Measurements from ENCODE around the gene FGF13.

The FGF13 gene

GRCh38 chrX:138690591-138690990, 20.9 kb downstream of the FGF13 start:
- CTCF ChIA-PET = no interaction called here
- POLR2A ChIA-PET = no interaction called here
- TF ChIP-seq LEF1 (IDR thresholded peaks at IDR 0.05; ENCODE audit: borderline replicate concordance) (no peak), ZNF384 (IDR thresholded peaks at IDR 0.05) (no peak), ARNT (IDR thresholded peaks at IDR 0.05) (no peak), BHLHE40 (IDR thresholded peaks at IDR 0.05; ENCODE audit: borderline replicate concordance) (no peak), NFRKB (IDR thresholded peaks at IDR 0.05) (no peak)
- DNase-seq (ENCODE audit: extremely low spot score) = no peak

GRCh38 chrX:138683600-138683999, 27.9 kb downstream of the FGF13 start:
- DNase-seq (ENCODE audit: extremely low spot score) = no peak
- no peak for TF ChIP-seq LEF1 (IDR thresholded peaks at IDR 0.05; ENCODE audit: borderline replicate concordance)
- TF ChIP-seq TARDBP (IDR thresholded peaks at IDR 0.05) = no peak
- no peak for TF ChIP-seq FOXK2 (IDR thresholded peaks at IDR 0.05)
- no peak for TF ChIP-seq FOXM1 (IDR thresholded peaks at IDR 0.05; ENCODE audit: borderline replicate concordance)
- TF ChIP-seq PKNOX1 (IDR thresholded peaks at IDR 0.05) = no peak
- no peak for TF ChIP-seq ELF4 (IDR thresholded peaks at IDR 0.05)
- no peak for TF ChIP-seq FOXA1 (IDR thresholded peaks at IDR 0.05)
- no peak for TF ChIP-seq SUZ12 (IDR thresholded peaks at IDR 0.05)
- no peak for TF ChIP-seq SP1 (IDR thresholded peaks at IDR 0.05)
- TF ChIP-seq BHLHE40 (IDR thresholded peaks at IDR 0.05; ENCODE audit: borderline replicate concordance) = no peak
- no peak for TF ChIP-seq ARNT (IDR thresholded peaks at IDR 0.05)
- no peak for TF ChIP-seq ZNF384 (IDR thresholded peaks at IDR 0.05)
- no peak for TF ChIP-seq HDGF (IDR thresholded peaks at IDR 0.05; ENCODE audit: borderline replicate concordance)
- ChIA-PET CTCF (no interaction called here), POLR2A (no interaction called here)

GRCh38 chrX:138669693-138670092, 41.8 kb downstream of the FGF13 start:
- DNase-seq (ENCODE audit: extremely low spot score) = no peak
- TF ChIP-seq ARNT (IDR thresholded peaks at IDR 0.05) = no peak
- no peak for TF ChIP-seq L3MBTL2 (conservative IDR thresholded peaks at IDR 0.05)
- TF ChIP-seq TARDBP (IDR thresholded peaks at IDR 0.05) = no peak
- TF ChIP-seq NFRKB (IDR thresholded peaks at IDR 0.05) = no peak
- no peak for TF ChIP-seq FOXA1 (IDR thresholded peaks at IDR 0.05)
- TF ChIP-seq HDGF (IDR thresholded peaks at IDR 0.05; ENCODE audit: borderline replicate concordance) = no peak
- TF ChIP-seq FOXK2 (IDR thresholded peaks at IDR 0.05) = no peak
- TF ChIP-seq ELF4 (IDR thresholded peaks at IDR 0.05) = no peak
- no peak for TF ChIP-seq PKNOX1 (IDR thresholded peaks at IDR 0.05)
- TF ChIP-seq FOXM1 (IDR thresholded peaks at IDR 0.05; ENCODE audit: borderline replicate concordance) = no peak
- TF ChIP-seq CTBP1 (IDR thresholded peaks at IDR 0.05; ENCODE audit: borderline replicate concordance) = no peak
- TF ChIP-seq ZNF384 (IDR thresholded peaks at IDR 0.05) = no peak
- TF ChIP-seq BHLHE40 (IDR thresholded peaks at IDR 0.05; ENCODE audit: borderline replicate concordance) = no peak
- no peak for TF ChIP-seq LEF1 (IDR thresholded peaks at IDR 0.05; ENCODE audit: borderline replicate concordance)
- TF ChIP-seq SUZ12 (IDR thresholded peaks at IDR 0.05) = no peak
- TF ChIP-seq SP1 (IDR thresholded peaks at IDR 0.05) = no peak
- ChIA-PET CTCF (interaction anchor here (0.6 kb wide), 1 partner anchor 437 kb away, joined by 6 read pairs; no protein-coding TSS in a partner anchor), POLR2A (no interaction called here)

GRCh38 chrX:138664466-138664865, 47.1 kb downstream of the FGF13 start:
- TF ChIP-seq ZNF384 (IDR thresholded peaks at IDR 0.05) (no peak), L3MBTL2 (conservative IDR thresholded peaks at IDR 0.05) (no peak), ARNT (IDR thresholded peaks at IDR 0.05) (no peak), LEF1 (IDR thresholded peaks at IDR 0.05; ENCODE audit: borderline replicate concordance) (no peak), FOXM1 (IDR thresholded peaks at IDR 0.05; ENCODE audit: borderline replicate concordance) (no peak), PKNOX1 (IDR thresholded peaks at IDR 0.05) (no peak), FOXK2 (IDR thresholded peaks at IDR 0.05) (no peak), CTBP1 (IDR thresholded peaks at IDR 0.05; ENCODE audit: borderline replicate concordance) (no peak), NFRKB (IDR thresholded peaks at IDR 0.05) (no peak), BHLHE40 (IDR thresholded peaks at IDR 0.05; ENCODE audit: borderline replicate concordance) (no peak), SUZ12 (IDR thresholded peaks at IDR 0.05) (no peak)
- ChIA-PET POLR2A (no interaction called here), CTCF (no interaction called here)
- DNase-seq (ENCODE audit: extremely low spot score) = no peak

- ChIA-PET POLR2A (no interaction called here), CTCF (no interaction called here)
- TF ChIP-seq CTBP1 (IDR thresholded peaks at IDR 0.05; ENCODE audit: borderline replicate concordance) (no peak), FOXK2 (IDR thresholded peaks at IDR 0.05) (no peak)
- DNase-seq (ENCODE audit: extremely low spot score) = no peak
Observed at GRCh38 chrX:138664016-138664415, 47.5 kb downstream of the FGF13 start.

- ChIA-PET POLR2A (no interaction called here), CTCF (no interaction called here)
- TF ChIP-seq FOXA1 (IDR thresholded peaks at IDR 0.05) (no peak), ELF4 (IDR thresholded peaks at IDR 0.05) (no peak), FOXM1 (IDR thresholded peaks at IDR 0.05; ENCODE audit: borderline replicate concordance) (no peak), ZNF384 (IDR thresholded peaks at IDR 0.05) (no peak), HDGF (IDR thresholded peaks at IDR 0.05; ENCODE audit: borderline replicate concordance) (no peak), NFRKB (IDR thresholded peaks at IDR 0.05) (no peak), CTBP1 (IDR thresholded peaks at IDR 0.05; ENCODE audit: borderline replicate concordance) (no peak), BHLHE40 (IDR thresholded peaks at IDR 0.05; ENCODE audit: borderline replicate concordance) (no peak), SP1 (IDR thresholded peaks at IDR 0.05) (no peak), PKNOX1 (IDR thresholded peaks at IDR 0.05) (no peak), LEF1 (IDR thresholded peaks at IDR 0.05; ENCODE audit: borderline replicate concordance) (no peak), SUZ12 (IDR thresholded peaks at IDR 0.05) (no peak), ARNT (IDR thresholded peaks at IDR 0.05) (no peak), L3MBTL2 (conservative IDR thresholded peaks at IDR 0.05) (no peak), TARDBP (IDR thresholded peaks at IDR 0.05) (no peak), FOXK2 (IDR thresholded peaks at IDR 0.05) (no peak)
- DNase-seq (ENCODE audit: extremely low spot score) = no peak
Observed at GRCh38 chrX:138651494-138651893, 60.0 kb downstream of the FGF13 start.

Data from HEK293T (cell line).